ENCODE results near the gene FRMD4A. TPM values are rescaled to one million over a fixed set of nuclear protein-coding genes. Genes with fewer than 3 reads are reported as not detected.

The FRMD4A gene
- polyA plus RNA-seq, 1 of the 3 experiments (the other 2 are of a cell fraction): 37.7 TPM

GRCh38 chr10:13803566-13804554, 526.9 kb downstream of the FRMD4A start:
- Histone ChIP-seq H2AFZ (ENCODE audit: low read depth) (no peak overlapping the region), H3K9me2 (no peaks in the 10 kb centered on the region), H3K79me2 (ENCODE audit: insufficient read depth) (peaks cover 84% of the 10 kb centered on the region), H3K4me2 (no peak overlapping the region), H3K4me1 (ENCODE audit: control insufficient read depth in 1 of 2, insufficient read depth in 2 of 2, low read depth in 1 of 2, low read length in 1 of 2) (peaks cover 0 to 4% of the 10 kb centered on the region in 2 experiments; a peak in 1 of 4 replicates), H3K27me3 (ENCODE audit: insufficient read depth) (no peaks in the 10 kb centered on the region), H4K20me1 (ENCODE audit: insufficient read depth) (peaks cover 7% of the 10 kb centered on the region; the same call in 1 of the 2 replicates), H3K27ac (ENCODE audit: low read depth in 2 of 2, low read length in 1 of 2) (no peak overlapping the region), H3K9me3 (no peaks in the 10 kb centered on the region), H3K9ac (no peak overlapping the region), H3F3A (replicated peaks; ENCODE audit: insufficient read depth) (no peaks in the 10 kb centered on the region), H3K4me3 (ENCODE audit: low read depth in 2 of 2, low read length in 1 of 2) (no peak overlapping the region), H3K36me3 (replicated peaks in 1 of 2; ENCODE audit: control insufficient read depth in 1 of 2, insufficient read depth in 2 of 2, low read length in 1 of 2) (peaks cover 0 to 7% of the 10 kb centered on the region in 2 experiments)
- 81% methylated on average over 18 of the region's 18 CpGs for WGBS (ENCODE audit: low lambda C conversion rate)
- no peak for DNase-seq
- ChIA-PET POLR2A (no interaction called here), CTCF (interaction anchor here (1.1 to 1.9 kb wide), 3 partner anchors 8 to 27 kb away, joined by 3 to 6 read pairs (median 5); no protein-coding TSS in a partner anchor)
- no peak for TF ChIP-seq SMC3 (IDR thresholded peaks at IDR 0.05; ENCODE audit: low read depth, low read length)
- TF ChIP-seq RAD21 (IDR thresholded peaks at IDR 0.05; ENCODE audit: low read length): no peak
- no peak for TF ChIP-seq TEAD4 (IDR thresholded peaks at IDR 0.05; ENCODE audit: borderline replicate concordance, insufficient read depth)
- TF ChIP-seq CTCF (IDR thresholded peaks at IDR 0.05): no peak
- TF ChIP-seq RFX5 (IDR thresholded peaks at IDR 0.05; ENCODE audit: low read length): no peak
- no peak for TF ChIP-seq JUND (IDR thresholded peaks at IDR 0.05)
- no peak for TF ChIP-seq FOXM1 (IDR thresholded peaks at IDR 0.05; ENCODE audit: low read depth)
- TF ChIP-seq MXI1 (IDR thresholded peaks at IDR 0.05; ENCODE audit: low read depth, low read length): no peak
- TF ChIP-seq CHD2 (IDR thresholded peaks at IDR 0.05; ENCODE audit: low read length, partially characterized antibody): no peak
- TF ChIP-seq TCF12 (IDR thresholded peaks at IDR 0.05): no peak
- no peak for TF ChIP-seq EP300 (IDR thresholded peaks at IDR 0.05; ENCODE audit: borderline replicate concordance in 1 of 2, low read depth in 1 of 2, low read length in 1 of 2)
- TF ChIP-seq YY1 (IDR thresholded peaks at IDR 0.05; ENCODE audit: low read depth): no peak

GRCh38 chr10:13801907-13802288, 528.8 kb downstream of the FRMD4A start:
- Histone ChIP-seq H3F3A (replicated peaks; ENCODE audit: insufficient read depth) (no peaks in the 10 kb centered on the region), H3K9me3 (no peaks in the 10 kb centered on the region), H3K4me1 (ENCODE audit: control insufficient read depth in 1 of 2, insufficient read depth in 2 of 2, low read depth in 1 of 2, low read length in 1 of 2) (0 out of 4 replicates have a peak, but pooled peaks cover 0 to 4% of the 10 kb centered on the region in 2 experiments), H3K36me3 (replicated peaks in 1 of 2; ENCODE audit: control insufficient read depth in 1 of 2, insufficient read depth in 2 of 2, low read length in 1 of 2) (peaks cover 3 to 4% of the 10 kb centered on the region in 2 experiments), H3K9me2 (no peaks in the 10 kb centered on the region), H2AFZ (ENCODE audit: low read depth) (no peak overlapping the region), H4K20me1 (ENCODE audit: insufficient read depth) (peaks cover 7% of the 10 kb centered on the region; the same call in 1 of the 2 replicates), H3K4me2 (no peak overlapping the region), H3K4me3 (ENCODE audit: low read depth in 2 of 2, low read length in 1 of 2) (no peak overlapping the region), H3K27ac (ENCODE audit: low read depth in 2 of 2, low read length in 1 of 2) (no peak overlapping the region), H3K27me3 (ENCODE audit: insufficient read depth) (no peaks in the 10 kb centered on the region), H3K9ac (no peak overlapping the region), H3K79me2 (ENCODE audit: insufficient read depth) (peaks cover 82% of the 10 kb centered on the region)
- ChIA-PET CTCF (interaction anchor here (0.6 to 1.0 kb wide), 4 partner anchors 10 to 746 kb away, joined by 3 read pairs; no protein-coding TSS in a partner anchor), POLR2A (no interaction called here)
- 76% methylated on average over 2 of the region's 2 CpGs for WGBS (ENCODE audit: low lambda C conversion rate)
- TF ChIP-seq RCOR1 (IDR thresholded peaks at IDR 0.05; ENCODE audit: low read length): 0 out of 2 replicates have a peak, but pooled peaks have one; percentile 27
- TF ChIP-seq JUND (IDR thresholded peaks at IDR 0.05): no peak
- peak; percentile 64 for TF ChIP-seq GATA2 (CRISPR knock-in tag; IDR thresholded peaks at IDR 0.05)
- TF ChIP-seq EZH2phosphoT487 (IDR thresholded peaks at IDR 0.05; ENCODE audit: borderline replicate concordance, low read depth): no peak
- no peak for DNase-seq
